Measurements from ENCODE around the gene OTOP2.

DNA sequence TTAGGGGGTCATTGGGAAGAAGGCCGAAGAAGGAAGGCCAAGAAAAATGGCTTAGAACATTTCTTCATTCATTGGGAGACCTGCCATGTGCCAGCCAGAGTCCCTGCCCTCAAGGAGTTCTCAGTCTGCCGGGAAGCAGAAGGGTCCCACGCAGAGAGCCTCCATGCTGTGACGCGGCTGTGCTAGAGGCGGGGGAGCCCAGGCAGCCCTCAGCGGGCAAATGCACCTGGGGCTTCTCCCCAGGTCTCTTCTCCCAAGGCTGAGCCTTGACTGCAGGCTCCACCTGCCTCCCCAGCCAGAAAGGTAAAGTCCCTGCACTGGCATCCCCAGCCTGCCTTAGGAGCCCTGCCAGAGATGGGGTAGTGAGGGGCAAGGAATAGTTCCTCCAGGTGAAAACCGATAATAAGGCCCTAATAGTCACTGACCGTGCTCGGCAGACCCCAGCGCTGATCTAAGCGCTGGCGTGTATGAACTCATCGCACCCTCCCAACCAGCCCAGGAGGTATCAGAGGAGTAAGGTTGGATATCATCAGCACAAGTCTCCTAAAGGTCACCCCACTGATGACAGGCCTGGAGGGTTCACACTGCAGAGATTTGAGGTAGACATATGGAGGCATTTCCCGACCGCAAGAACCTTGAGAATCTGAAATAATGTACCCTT lies 57.4 kb downstream of the OTOP2 start:
- TF ChIP-seq EZH2 (IDR thresholded peaks at IDR 0.05; ENCODE audit: insufficient read depth, poor library complexity, severe bottlenecking): no peak
- no peak for TF ChIP-seq EZH2phosphoT487 (IDR thresholded peaks at IDR 0.05; ENCODE audit: insufficient read depth, low read depth)
